Hepatocyte (in vitro differentiated cells): ENCODE data around the gene NTHL1. TPM values are rescaled to one million over a fixed set of nuclear protein-coding genes. Genes with fewer than 3 reads are reported as not detected.

Experiments used
- DNase-seq: peaks from one replicate; pipeline ENCODE4 v3.0.0-alpha.2; 2016; ENCODE audit warnings: low spot score
- H2AFZ ChIP-seq: fragments of 200-600 bp; sonication (generic); 2 replicates; pipeline ENCODE4 v1.6.0; 2016; ENCODE audit warnings: antibody characterized with exemption, mild to moderate bottlenecking
- H3K27ac ChIP-seq: fragments of 200-600 bp; sonication (generic); 2 replicates; pipeline ENCODE4 v1.5.1; 2016; ENCODE audit warnings: mild to moderate bottlenecking
- H3K27me3 ChIP-seq: fragments of 200-600 bp; sonication (generic); 2 replicates; pipeline ENCODE4 v1.6.1; 2016
- H3K36me3 ChIP-seq: fragments of 200-600 bp; sonication (generic); replicated peaks from 2 replicates; pipeline ENCODE4 v1.5.1; 2016; ENCODE audit warnings: low read depth; ENCODE audit not compliant: insufficient read depth
- H3K4me1 ChIP-seq: fragments of 200-600 bp; sonication (generic); 2 replicates; pipeline ENCODE4 v1.5.1; 2016; ENCODE audit warnings: mild to moderate bottlenecking, moderate library complexity; ENCODE audit not compliant: insufficient read depth
- H3K4me2 ChIP-seq: fragments of 200-600 bp; sonication (generic); 2 replicates; pipeline ENCODE4 v1.6.0; 2016
- H3K4me3 ChIP-seq: fragments of 200-600 bp; sonication (generic); 2 replicates; pipeline ENCODE4 v1.5.1; 2016; ENCODE audit warnings: mild to moderate bottlenecking
- H3K79me2 ChIP-seq: fragments of 200-600 bp; sonication (generic); 2 replicates; pipeline ENCODE4 v1.6.0; 2017; ENCODE audit warnings: mild to moderate bottlenecking
- H3K9me2 ChIP-seq: fragments of 200-600 bp; sonication (generic); replicated peaks from 2 replicates; pipeline ENCODE4 v1.6.0; 2017; ENCODE audit warnings: mild to moderate bottlenecking; ENCODE audit not compliant: insufficient read depth
- H3K9me3 ChIP-seq: fragments of 200-600 bp; sonication (generic); 2 replicates; pipeline ENCODE4 v1.5.1; 2016; ENCODE audit warnings: low read depth, mild to moderate bottlenecking
- H4K20me1 ChIP-seq: fragments of 200-600 bp; sonication (generic); 2 replicates; pipeline ENCODE4 v1.6.0; 2016; ENCODE audit warnings: mild to moderate bottlenecking; ENCODE audit not compliant: insufficient read depth, poor library complexity, severe bottlenecking
- EZH2 ChIP-seq: fragments of 200-600 bp; sonication (generic); IDR thresholded peaks from 2 replicates; pipeline ENCODE4 v1.6.1; 2016; ENCODE audit warnings: antibody characterized with exemption, mild to moderate bottlenecking, borderline replicate concordance
- EZH2phosphoT487 ChIP-seq: fragments of 200-600 bp; sonication (generic); IDR thresholded peaks from one replicate; pipeline ENCODE4 v1.6.1; 2018; ENCODE audit warnings: antibody characterized with exemption, mild to moderate bottlenecking, low read depth, moderate library complexity; ENCODE audit not compliant: unreplicated experiment, severe bottlenecking
- WGBS: methylation state at CpG from one replicate; pipeline ENCODE4 v1.1.6; 2016; ENCODE audit warnings: low lambda C conversion rate; ENCODE audit errors: missing lambda C conversion rate; 5-methylcytosine and 5-hydroxymethylcytosine counted together
- polyA plus RNA-seq: library from polyadenylated mRNA; unstranded; fragments of >200 nt; fragmentation: Nextera tagmentation; extraction: Ambion mirVana; gene quantifications from 2 replicates; pipeline ENCODE4 v1.2.1, GENCODE V29; 2016
- total RNA-seq: library from RNA; depleted of rRNA; stranded (reverse); fragments of >200 nt; gene quantifications from 2 replicates; pipeline ENCODE4 v1.2.3, GENCODE V29; 2014
- TF ChIP-seq, protein P1 (sequence below): fragments of 200-600 bp; sonication (generic); IDR thresholded peaks from 2 replicates; pipeline ENCODE4 v1.5.1; 2016; ENCODE audit warnings: antibody characterized with exemption, mild to moderate bottlenecking; ENCODE audit not compliant: poor library complexity

The NTHL1 gene
- total and polyA plus RNA-seq, 2 experiments from 2014 or later: 19.6 to 28.5 TPM

DNA sequence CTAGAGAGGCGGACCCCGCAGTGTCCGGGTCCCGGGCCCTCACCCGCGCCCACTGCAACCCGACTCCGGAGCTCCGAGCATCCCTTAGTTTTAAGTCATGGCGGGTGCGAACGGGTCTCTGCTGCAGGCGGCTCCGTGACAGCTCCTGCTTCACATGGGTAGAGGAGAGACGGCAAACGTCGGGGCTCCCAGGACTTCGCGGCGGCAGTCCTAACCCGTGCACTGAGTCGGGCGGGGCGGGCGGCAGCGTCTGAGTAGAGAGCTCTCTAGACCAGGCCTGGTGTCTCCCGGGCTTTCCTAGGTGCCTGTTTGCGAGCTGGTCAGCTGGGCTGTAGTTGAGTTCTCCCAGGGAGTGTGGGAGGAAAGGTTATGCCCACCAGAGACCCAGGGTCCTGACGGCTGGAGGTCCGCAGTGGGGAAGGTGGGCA is 496 bp upstream of the NTHL1 start:
- Histone ChIP-seq H3K79me2 (peaks cover 26% of the 10 kb centered on the region), H3K36me3 (no peaks in the 10 kb centered on the region), H3K9me2 (no peaks in the 10 kb centered on the region), H3K4me2 (peak overlapping the region; percentile 96), H3K27ac (no peak overlapping the region), H3K4me3 (peak overlapping the region; percentile 65), H2AFZ (peak overlapping the region; percentile 86), H3K27me3 (no peaks in the 10 kb centered on the region), H4K20me1 (no peaks in the 10 kb centered on the region), H3K4me1 (peaks cover 18% of the 10 kb centered on the region), H3K9me3 (no peaks in the 10 kb centered on the region)
- 3% methylated on average over 23 of the region's 30 CpGs for WGBS
- TF ChIP-seq, protein P1, sequence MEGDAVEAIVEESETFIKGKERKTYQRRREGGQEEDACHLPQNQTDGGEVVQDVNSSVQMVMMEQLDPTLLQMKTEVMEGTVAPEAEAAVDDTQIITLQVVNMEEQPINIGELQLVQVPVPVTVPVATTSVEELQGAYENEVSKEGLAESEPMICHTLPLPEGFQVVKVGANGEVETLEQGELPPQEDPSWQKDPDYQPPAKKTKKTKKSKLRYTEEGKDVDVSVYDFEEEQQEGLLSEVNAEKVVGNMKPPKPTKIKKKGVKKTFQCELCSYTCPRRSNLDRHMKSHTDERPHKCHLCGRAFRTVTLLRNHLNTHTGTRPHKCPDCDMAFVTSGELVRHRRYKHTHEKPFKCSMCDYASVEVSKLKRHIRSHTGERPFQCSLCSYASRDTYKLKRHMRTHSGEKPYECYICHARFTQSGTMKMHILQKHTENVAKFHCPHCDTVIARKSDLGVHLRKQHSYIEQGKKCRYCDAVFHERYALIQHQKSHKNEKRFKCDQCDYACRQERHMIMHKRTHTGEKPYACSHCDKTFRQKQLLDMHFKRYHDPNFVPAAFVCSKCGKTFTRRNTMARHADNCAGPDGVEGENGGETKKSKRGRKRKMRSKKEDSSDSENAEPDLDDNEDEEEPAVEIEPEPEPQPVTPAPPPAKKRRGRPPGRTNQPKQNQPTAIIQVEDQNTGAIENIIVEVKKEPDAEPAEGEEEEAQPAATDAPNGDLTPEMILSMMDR: no peak
- no peak for TF ChIP-seq EZH2phosphoT487
- no peak for TF ChIP-seq EZH2
- no peak for DNase-seq

- H2AFZ ChIP-seq: peak overlapping the region; percentile 72
- no peaks in the 10 kb centered on the region for H4K20me1 ChIP-seq
- no peaks in the 10 kb centered on the region for H3K9me3 ChIP-seq
- peak overlapping the region; percentile 41 for H3K27ac ChIP-seq
- TF ChIP-seq, protein P1: no peak
- no peak for TF ChIP-seq EZH2phosphoT487
- no peak for TF ChIP-seq EZH2
- peaks cover 20% of the 10 kb centered on the region for H3K4me1 ChIP-seq
- H3K27me3 ChIP-seq: no peaks in the 10 kb centered on the region
- no peaks in the 10 kb centered on the region for H3K36me3 ChIP-seq
- H3K4me2 ChIP-seq: peak overlapping the region; percentile 90
- DNase-seq: no peak
- H3K9me2 ChIP-seq: no peaks in the 10 kb centered on the region
- H3K4me3 ChIP-seq: peak overlapping the region; percentile 57
- H3K79me2 ChIP-seq: peaks cover 26% of the 10 kb centered on the region
- 34% methylated on average over 8 of the region's 8 CpGs for WGBS
Observed at GRCh38 chr16:2046893-2047329, 723 bp downstream of the NTHL1 start.

GRCh38 chr16:2045965-2046892 is 1.4 kb downstream of the NTHL1 start:
- Histone ChIP-seq H3K4me2 (peak overlapping the region; percentile 90), H3K4me3 (no peak overlapping the region), H3K4me1 (peaks cover 22% of the 10 kb centered on the region), H3K9me2 (no peaks in the 10 kb centered on the region), H3K9me3 (no peaks in the 10 kb centered on the region), H3K27me3 (no peaks in the 10 kb centered on the region), H3K27ac (peak overlapping the region; percentile 41), H4K20me1 (no peaks in the 10 kb centered on the region), H3K79me2 (peaks cover 26% of the 10 kb centered on the region), H2AFZ (no peak overlapping the region), H3K36me3 (no peaks in the 10 kb centered on the region)
- no peak for DNase-seq
- TF ChIP-seq, protein P1: no peak
- no peak for TF ChIP-seq EZH2phosphoT487
- no peak for TF ChIP-seq EZH2
- WGBS: 91% methylated on average over 21 of the region's 21 CpGs
